ENCODE data around the gene CARD16.
"Not testable (repeated sequence)": the region's sequence is repeated elsewhere in the genome, so short reads cannot be mapped to it uniquely, and the experiment has no call there.

Gene CARD16

DNA sequence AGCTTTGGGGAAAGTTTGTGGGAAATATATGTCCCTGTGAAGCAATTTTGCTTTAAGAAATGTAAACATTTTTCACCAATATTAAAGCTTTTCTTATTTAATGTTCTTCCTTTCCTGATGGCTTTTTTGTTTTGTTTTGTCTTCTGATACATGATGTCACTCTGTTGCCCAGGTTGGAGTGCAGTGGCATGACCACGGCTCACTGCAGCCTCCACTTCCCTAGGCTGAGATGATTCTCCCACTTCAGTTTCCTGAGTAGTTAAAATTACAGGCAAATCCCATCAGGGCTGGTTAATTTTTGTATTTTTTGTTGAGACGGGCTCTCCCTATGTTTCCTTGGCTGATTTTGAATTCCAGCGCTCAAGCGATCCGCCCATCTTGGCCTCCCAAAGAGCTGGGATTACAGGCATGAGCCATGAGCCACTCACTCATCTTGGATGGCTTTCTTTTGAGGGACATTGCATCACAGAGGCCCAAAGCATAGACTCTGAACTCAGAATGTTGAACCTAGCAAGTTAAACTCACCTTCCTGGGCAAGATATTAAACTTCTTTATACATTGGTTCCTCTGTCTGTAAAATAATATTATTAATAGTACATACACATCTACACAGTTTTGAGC lies 651 bp upstream of the CARD16 start:
- Histone ChIP-seq H3K36me3 (ENCODE audit: control insufficient read depth, insufficient read depth, low read length) (no peaks in the 10 kb centered on the region), H3K4me3 (ENCODE audit: low read depth, low read length) (no peak overlapping the region), H3K27ac (ENCODE audit: low read depth, low read length) (no peak overlapping the region), H3K9ac (ENCODE audit: low read depth, low read length) (no peak overlapping the region), H3K27me3 (ENCODE audit: control insufficient read depth, insufficient read depth, low read length) (no peaks in the 10 kb centered on the region), H3K9me3 (ENCODE audit: control insufficient read depth, insufficient read depth, low read length) (no peaks in the 10 kb centered on the region), H3K4me1 (ENCODE audit: control insufficient read depth, insufficient read depth, low read length) (no peaks in the 10 kb centered on the region)

DNA sequence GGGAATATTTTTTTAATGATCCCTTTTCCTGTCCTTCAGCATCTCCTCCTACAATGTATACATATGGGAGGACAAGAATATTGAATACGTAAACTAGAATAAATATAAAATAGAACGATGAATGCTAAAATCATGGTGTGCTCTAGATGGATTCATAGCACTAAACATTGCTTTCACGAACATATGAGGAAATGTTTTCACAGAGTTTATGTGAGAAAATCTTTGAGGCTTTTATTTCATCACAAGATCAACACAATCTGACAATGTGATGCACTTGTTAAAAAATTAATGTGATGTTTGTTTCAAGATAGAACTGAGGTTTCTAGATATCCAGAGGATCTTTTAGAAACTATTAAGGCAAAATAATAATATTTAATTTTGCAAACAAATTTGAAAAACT lies 3.0 kb downstream of the CARD16 start:
- Histone ChIP-seq H3K4me3 (ENCODE audit: low read depth, low read length) (no peak overlapping the region), H3K9ac (ENCODE audit: low read depth, low read length) (no peak overlapping the region), H3K36me3 (ENCODE audit: control insufficient read depth, insufficient read depth, low read length) (no peaks in the 10 kb centered on the region), H3K9me3 (ENCODE audit: control insufficient read depth, insufficient read depth, low read length) (no peaks in the 10 kb centered on the region), H3K27ac (ENCODE audit: low read depth, low read length) (no peak overlapping the region), H3K27me3 (ENCODE audit: control insufficient read depth, insufficient read depth, low read length) (no peaks in the 10 kb centered on the region), H3K4me1 (ENCODE audit: control insufficient read depth, insufficient read depth, low read length) (no peaks in the 10 kb centered on the region)

DNA sequence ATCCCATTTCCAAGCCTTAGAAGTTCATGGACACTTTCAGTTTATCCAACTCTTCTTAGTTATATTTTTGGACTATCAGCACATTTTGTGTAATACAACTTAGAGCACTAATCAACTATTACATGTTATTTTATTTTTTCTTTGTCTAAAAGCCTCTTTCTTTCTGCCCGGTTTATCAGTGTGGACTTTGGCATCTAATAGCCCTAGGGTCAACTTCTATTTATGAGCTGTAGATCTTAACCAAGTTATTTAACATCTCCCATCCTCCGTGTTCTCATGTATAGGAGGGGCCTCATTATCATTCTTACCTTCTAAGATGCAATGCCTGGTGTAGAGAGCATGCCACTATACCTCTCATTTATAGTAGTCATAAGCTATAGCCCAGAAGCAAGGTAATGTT lies 4.4 kb downstream of the CARD16 start:
- Histone ChIP-seq H3K9ac (ENCODE audit: low read depth, low read length) (no peak overlapping the region), H3K9me3 (ENCODE audit: control insufficient read depth, insufficient read depth, low read length) (no peaks in the 10 kb centered on the region), H3K27ac (ENCODE audit: low read depth, low read length) (no peak overlapping the region), H3K4me1 (ENCODE audit: control insufficient read depth, insufficient read depth, low read length) (no peaks in the 10 kb centered on the region), H3K27me3 (ENCODE audit: control insufficient read depth, insufficient read depth, low read length) (no peaks in the 10 kb centered on the region), H3K4me3 (ENCODE audit: low read depth, low read length) (no peak overlapping the region), H3K36me3 (ENCODE audit: control insufficient read depth, insufficient read depth, low read length) (no peaks in the 10 kb centered on the region)

DNA sequence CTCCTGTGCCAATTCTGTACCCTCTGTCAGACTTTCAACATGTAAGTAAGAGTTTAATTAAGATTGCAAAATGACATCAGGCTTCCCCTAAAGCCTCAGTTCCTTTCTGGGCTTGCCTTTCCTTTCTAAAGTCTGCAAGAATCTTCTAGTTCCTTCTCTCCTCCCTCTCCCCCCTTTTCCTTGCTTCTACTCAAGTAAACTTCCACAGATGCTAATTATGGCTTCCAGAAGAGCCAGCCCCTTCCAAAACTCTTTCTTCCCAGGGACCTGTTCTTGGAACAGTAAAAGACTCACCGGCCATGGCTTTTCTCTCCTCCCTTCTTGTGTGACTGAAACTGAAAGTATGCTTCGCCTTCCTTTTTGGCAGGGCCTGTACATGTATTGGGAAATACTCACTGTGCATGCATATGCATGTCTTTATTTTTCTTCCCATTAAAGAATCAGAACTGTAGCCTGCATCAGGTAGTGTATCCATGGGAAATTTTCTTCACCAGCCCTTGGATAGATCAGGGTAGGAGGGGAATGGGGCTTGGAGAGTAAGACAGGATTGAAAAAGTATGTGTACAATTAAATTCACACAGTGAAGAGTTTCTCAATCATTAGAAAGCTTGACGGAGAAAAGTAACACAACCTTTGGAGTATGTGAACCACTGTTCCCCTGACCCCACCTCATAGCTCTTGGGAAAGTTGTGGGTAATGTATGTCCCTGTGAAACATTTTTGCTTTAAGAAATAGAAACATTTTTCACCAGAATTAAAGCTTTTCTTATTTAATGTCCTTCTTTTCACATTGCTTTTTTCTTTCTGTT lies 10.1 kb downstream of the CARD16 start, which contains the start of gene CASP1:
Gene CASP1 (minus strand): TSS at position 332 of the 808 bp plus-strand sequence. CDS start 31 bp downstream, at position 301.
- Histone ChIP-seq H3K27ac (ENCODE audit: low read depth, low read length) (no peak within 1 kb of the TSS), H3K9ac (ENCODE audit: low read depth, low read length) (no peak within 1 kb of the TSS), H3K27me3 (ENCODE audit: control insufficient read depth, insufficient read depth, low read length) (no peaks in the 10 kb centered on the region), H3K36me3 (ENCODE audit: control insufficient read depth, insufficient read depth, low read length) (no peaks in the 10 kb centered on the region), H3K4me1 (ENCODE audit: control insufficient read depth, insufficient read depth, low read length) (no peaks in the 10 kb centered on the region), H3K9me3 (ENCODE audit: control insufficient read depth, insufficient read depth, low read length) (no peaks in the 10 kb centered on the region), H3K4me3 (ENCODE audit: low read depth, low read length) (no peak within 1 kb of the TSS)

DNA sequence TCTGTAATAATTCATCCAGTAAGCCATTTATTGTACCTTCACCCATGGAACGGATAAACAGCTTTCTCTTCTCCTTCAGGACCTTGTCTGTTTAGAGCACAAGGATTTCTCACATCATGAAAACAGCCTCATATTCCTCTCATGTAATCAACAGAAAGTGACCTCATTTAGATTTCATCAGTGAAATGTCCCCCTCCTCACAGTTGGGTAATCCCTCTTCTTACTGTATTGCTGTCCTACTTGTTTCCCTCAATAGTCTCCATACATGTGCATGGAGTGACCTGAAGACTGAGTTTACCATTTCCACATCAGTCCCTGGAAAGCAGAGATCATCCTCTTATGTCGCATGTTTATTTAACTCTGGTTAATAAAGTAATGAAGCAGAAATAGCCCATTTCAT lies 10.7 kb downstream of the CARD16 start:
- H3K4me3 ChIP-seq (ENCODE audit: low read depth, low read length); H3K9ac ChIP-seq (ENCODE audit: low read depth, low read length); H3K9me3 ChIP-seq (ENCODE audit: control insufficient read depth, insufficient read depth, low read length); H3K27ac ChIP-seq (ENCODE audit: low read depth, low read length); H3K27me3 ChIP-seq (ENCODE audit: control insufficient read depth, insufficient read depth, low read length); H3K4me1 ChIP-seq (ENCODE audit: control insufficient read depth, insufficient read depth, low read length); H3K36me3 ChIP-seq (ENCODE audit: control insufficient read depth, insufficient read depth, low read length): not testable (repeated sequence)

DNA sequence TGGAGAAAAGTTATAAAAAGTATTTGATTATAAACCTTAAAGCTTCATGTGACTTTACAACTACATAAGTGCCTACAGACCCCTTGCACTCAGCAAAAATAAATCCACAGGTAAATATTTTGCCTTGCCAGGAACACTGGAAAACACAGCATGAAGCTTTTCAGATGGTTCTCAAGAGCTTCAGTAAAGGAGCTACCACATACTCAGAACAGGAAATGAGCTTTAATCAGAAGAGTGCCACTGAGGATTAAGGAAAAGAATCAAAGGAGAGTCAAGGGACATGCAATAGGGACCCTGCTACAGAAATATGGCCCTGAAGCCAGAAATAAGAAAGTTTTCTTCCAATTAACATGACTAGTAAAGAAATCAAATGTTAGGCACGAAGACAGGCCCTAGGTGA lies 11.4 kb downstream of the CARD16 start:
- H3K4me1 ChIP-seq (ENCODE audit: control insufficient read depth, insufficient read depth, low read length), result no peaks in the 10 kb centered on the region
- no peaks in the 10 kb centered on the region for H3K36me3 ChIP-seq (ENCODE audit: control insufficient read depth, insufficient read depth, low read length)
- no peak overlapping the region for H3K27ac ChIP-seq (ENCODE audit: low read depth, low read length)
- no peak overlapping the region for H3K4me3 ChIP-seq (ENCODE audit: low read depth, low read length)
- no peak overlapping the region for H3K9ac ChIP-seq (ENCODE audit: low read depth, low read length)
- H3K27me3 ChIP-seq (ENCODE audit: control insufficient read depth, insufficient read depth, low read length), result no peaks in the 10 kb centered on the region
- no peaks in the 10 kb centered on the region for H3K9me3 ChIP-seq (ENCODE audit: control insufficient read depth, insufficient read depth, low read length)

DNA sequence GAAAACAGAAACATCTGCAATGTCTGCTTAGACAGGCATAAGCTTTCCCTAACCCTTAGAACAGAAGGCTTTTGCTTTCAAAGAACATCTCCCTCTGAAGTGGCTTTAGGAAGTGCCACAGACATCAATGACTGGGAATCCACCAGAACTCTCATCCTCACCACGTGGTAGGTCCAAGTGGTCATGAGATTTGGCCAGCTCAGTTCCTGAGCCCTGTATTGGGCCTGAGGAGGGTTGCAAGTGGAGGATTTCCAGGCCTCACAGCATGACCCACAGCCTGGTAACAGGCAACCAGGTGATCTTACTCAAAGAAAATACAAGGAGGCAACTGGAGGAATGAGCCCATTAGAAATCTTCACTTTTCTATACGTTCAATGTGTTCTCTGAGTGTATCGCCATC lies 11.8 kb downstream of the CARD16 start:
- H3K9me3 ChIP-seq (ENCODE audit: control insufficient read depth, insufficient read depth, low read length), result no peaks in the 10 kb centered on the region
- no peaks in the 10 kb centered on the region for H3K4me1 ChIP-seq (ENCODE audit: control insufficient read depth, insufficient read depth, low read length)
- no peaks in the 10 kb centered on the region for H3K27me3 ChIP-seq (ENCODE audit: control insufficient read depth, insufficient read depth, low read length)
- no peak overlapping the region for H3K27ac ChIP-seq (ENCODE audit: low read depth, low read length)
- no peak overlapping the region for H3K9ac ChIP-seq (ENCODE audit: low read depth, low read length)
- no peaks in the 10 kb centered on the region for H3K36me3 ChIP-seq (ENCODE audit: control insufficient read depth, insufficient read depth, low read length)
- no peak overlapping the region for H3K4me3 ChIP-seq (ENCODE audit: low read depth, low read length)

DNA sequence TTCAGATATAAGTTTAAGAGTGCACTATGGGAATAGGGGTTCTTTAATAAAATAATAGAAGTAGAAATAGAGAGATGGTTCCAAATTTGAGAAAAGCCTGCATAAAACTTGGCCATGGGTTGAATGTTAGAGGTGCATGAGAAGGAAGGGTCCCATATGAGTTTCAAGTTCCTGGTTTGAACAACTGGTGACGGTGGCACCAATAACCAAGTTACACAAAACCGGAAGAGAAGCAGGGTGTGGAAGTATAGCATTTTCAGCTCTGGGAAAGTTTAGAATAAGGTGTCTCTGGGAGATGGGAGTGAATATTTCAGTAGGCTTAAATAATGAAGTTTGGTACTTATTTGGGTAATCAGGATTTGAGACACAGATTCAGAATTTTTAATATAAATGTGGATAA lies 12.6 kb downstream of the CARD16 start:
- Histone ChIP-seq H3K27ac (ENCODE audit: low read depth, low read length) (no peak overlapping the region), H3K9me3 (ENCODE audit: control insufficient read depth, insufficient read depth, low read length) (no peaks in the 10 kb centered on the region), H3K4me1 (ENCODE audit: control insufficient read depth, insufficient read depth, low read length) (no peaks in the 10 kb centered on the region), H3K4me3 (ENCODE audit: low read depth, low read length) (no peak overlapping the region), H3K9ac (ENCODE audit: low read depth, low read length) (no peak overlapping the region), H3K36me3 (ENCODE audit: control insufficient read depth, insufficient read depth, low read length) (no peaks in the 10 kb centered on the region), H3K27me3 (ENCODE audit: control insufficient read depth, insufficient read depth, low read length) (no peaks in the 10 kb centered on the region)

DNA sequence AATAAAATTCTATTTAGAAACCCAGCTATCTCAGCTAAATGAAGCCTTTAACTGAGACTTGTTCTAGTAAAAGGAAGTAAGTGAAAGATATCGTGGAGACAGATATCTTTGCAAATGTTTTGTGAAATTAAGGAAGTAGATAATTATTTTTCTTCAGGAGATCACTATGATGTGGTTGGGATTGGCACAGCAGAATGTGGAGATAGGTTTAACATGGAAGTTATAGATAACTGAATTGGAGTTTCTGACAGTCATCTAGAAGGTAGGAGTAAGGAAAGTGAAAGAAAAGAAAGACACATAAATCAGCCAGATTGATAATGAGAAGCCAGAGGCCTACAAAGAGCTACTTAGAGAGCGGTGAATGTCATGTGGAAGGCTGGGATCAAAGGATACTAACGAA lies 17.5 kb downstream of the CARD16 start:
- no peak overlapping the region for H3K9ac ChIP-seq (ENCODE audit: low read depth, low read length)

DNA sequence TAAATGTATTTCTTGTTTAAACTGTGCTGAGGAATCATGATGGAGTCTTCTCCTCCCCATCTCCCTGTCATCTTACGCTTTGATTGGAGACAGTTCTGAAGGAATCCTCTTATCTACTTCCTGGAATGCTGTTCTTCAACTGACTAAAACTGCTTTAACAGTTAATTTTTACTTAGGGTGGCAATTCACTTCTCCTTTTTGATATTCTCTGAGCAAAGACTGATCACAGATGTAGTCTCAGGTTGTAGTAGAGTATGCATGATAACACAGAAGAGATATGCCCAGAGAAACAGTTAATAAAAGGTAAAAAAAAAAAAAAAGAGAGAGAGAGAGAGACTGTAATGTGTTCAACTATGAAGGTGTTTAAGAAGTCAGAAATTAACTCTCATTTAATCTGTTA lies 20.7 kb downstream of the CARD16 start:
- H3K9ac ChIP-seq (ENCODE audit: low read depth, low read length), result no peak overlapping the region
- no peaks in the 10 kb centered on the region for H3K4me1 ChIP-seq (ENCODE audit: control insufficient read depth, insufficient read depth, low read length)
- H3K36me3 ChIP-seq (ENCODE audit: control insufficient read depth, insufficient read depth, low read length), result no peaks in the 10 kb centered on the region
- no peak overlapping the region for H3K4me3 ChIP-seq (ENCODE audit: low read depth, low read length)
- no peaks in the 10 kb centered on the region for H3K9me3 ChIP-seq (ENCODE audit: control insufficient read depth, insufficient read depth, low read length)
- no peaks in the 10 kb centered on the region for H3K27me3 ChIP-seq (ENCODE audit: control insufficient read depth, insufficient read depth, low read length)
- no peak overlapping the region for H3K27ac ChIP-seq (ENCODE audit: low read depth, low read length)

More for the DNA sequence above, 17.5 kb downstream of the CARD16 start:
- Histone ChIP-seq H3K4me3 (ENCODE audit: low read depth, low read length) (no peak overlapping the region), H3K27ac (ENCODE audit: low read depth, low read length) (no peak overlapping the region), H3K36me3 (ENCODE audit: control insufficient read depth, insufficient read depth, low read length) (no peaks in the 10 kb centered on the region), H3K27me3 (ENCODE audit: control insufficient read depth, insufficient read depth, low read length) (no peaks in the 10 kb centered on the region), H3K4me1 (ENCODE audit: control insufficient read depth, insufficient read depth, low read length) (no peaks in the 10 kb centered on the region), H3K9me3 (ENCODE audit: control insufficient read depth, insufficient read depth, low read length) (no peaks in the 10 kb centered on the region)

DNA sequence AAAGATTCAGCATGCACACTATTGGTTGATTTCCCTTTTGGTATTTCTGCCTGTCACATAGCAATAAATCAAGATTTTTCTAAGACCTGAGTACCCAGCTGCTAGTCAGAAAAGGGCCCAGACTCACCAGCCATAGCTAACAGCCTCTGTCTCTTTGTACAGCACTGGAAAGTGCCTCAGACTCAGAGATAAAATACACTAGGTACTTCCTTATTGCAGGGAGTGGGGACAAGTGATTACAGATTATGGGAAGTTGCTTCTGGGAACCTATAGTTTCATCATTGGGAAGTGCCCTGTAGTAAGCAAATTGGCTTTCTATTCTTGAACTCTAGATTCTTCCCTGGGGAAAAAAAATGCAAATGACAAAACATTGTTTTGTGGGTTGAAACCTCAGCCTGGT lies 22.1 kb downstream of the CARD16 start, which contains the start of gene CASP5:
Gene CASP5 (minus strand): TSS at position 166 of the 400 bp plus-strand sequence. CDS start 32 bp downstream, at position 134.
- Histone ChIP-seq H3K36me3 (ENCODE audit: control insufficient read depth, insufficient read depth, low read length) (no peaks in the 10 kb centered on the region), H3K4me1 (ENCODE audit: control insufficient read depth, insufficient read depth, low read length) (no peaks in the 10 kb centered on the region), H3K9ac (ENCODE audit: low read depth, low read length) (no peak within 1 kb of the TSS), H3K4me3 (ENCODE audit: low read depth, low read length) (no peak within 1 kb of the TSS), H3K27me3 (ENCODE audit: control insufficient read depth, insufficient read depth, low read length) (no peaks in the 10 kb centered on the region), H3K27ac (ENCODE audit: low read depth, low read length) (no peak within 1 kb of the TSS), H3K9me3 (ENCODE audit: control insufficient read depth, insufficient read depth, low read length) (no peaks in the 10 kb centered on the region)

Data from HUES48 (cell line).